ENCODE results near the gene BRINP2.

- TF ChIP-seq CTCF (IDR thresholded peaks at IDR 0.05) (no peak), POLR2A (IDR thresholded peaks at IDR 0.05) (no peak)
These were observed 145.0 kb downstream of the BRINP2 start for GRCh38 chr1:177315761-177316160.

Data from heart left ventricle (tissue), 13 donors.